B cell (primary cell): ENCODE data around the gene SURF6.

Source experiments
- EZH2 ChIP-seq: IDR thresholded peaks from 2 replicates; pipeline ENCODE4 v1.6.1; 2012; ENCODE audit warnings: borderline replicate concordance, low read depth, mild to moderate bottlenecking, moderate library complexity, low read length; ENCODE audit not compliant: insufficient read depth, poor library complexity, severe bottlenecking
- TF ChIP-seq, protein P1 (sequence below): fragments of 200-600 bp; IDR thresholded peaks from one replicate; pipeline ENCODE4 v1.8.0; 2022; ENCODE audit warnings: antibody characterized with exemption, mild to moderate bottlenecking

DNA sequence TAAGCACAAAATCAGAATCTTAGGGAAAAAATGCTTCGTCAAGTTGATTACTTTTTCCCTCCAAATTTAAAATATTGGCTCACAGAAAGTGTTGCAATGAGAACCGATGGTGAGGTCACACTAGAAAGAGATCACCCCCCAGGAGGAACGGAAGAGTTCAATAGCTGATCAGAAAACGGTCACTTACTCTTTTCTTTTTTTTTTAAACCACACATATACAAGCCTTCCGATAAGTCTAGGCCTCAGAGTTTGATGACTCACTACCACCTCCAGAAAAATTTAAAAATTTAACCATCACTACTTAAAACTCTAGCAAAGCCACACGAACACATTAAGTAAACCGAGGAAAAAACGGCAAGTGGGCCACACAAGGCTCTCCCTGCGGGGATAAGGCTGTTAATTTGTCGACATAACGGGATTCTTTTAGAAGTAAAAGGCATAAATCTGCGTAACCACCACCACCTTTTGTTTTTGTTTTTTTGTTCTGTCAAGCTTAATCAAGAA is 38.7 kb upstream of the SURF6 start:
- TF ChIP-seq, protein P1, sequence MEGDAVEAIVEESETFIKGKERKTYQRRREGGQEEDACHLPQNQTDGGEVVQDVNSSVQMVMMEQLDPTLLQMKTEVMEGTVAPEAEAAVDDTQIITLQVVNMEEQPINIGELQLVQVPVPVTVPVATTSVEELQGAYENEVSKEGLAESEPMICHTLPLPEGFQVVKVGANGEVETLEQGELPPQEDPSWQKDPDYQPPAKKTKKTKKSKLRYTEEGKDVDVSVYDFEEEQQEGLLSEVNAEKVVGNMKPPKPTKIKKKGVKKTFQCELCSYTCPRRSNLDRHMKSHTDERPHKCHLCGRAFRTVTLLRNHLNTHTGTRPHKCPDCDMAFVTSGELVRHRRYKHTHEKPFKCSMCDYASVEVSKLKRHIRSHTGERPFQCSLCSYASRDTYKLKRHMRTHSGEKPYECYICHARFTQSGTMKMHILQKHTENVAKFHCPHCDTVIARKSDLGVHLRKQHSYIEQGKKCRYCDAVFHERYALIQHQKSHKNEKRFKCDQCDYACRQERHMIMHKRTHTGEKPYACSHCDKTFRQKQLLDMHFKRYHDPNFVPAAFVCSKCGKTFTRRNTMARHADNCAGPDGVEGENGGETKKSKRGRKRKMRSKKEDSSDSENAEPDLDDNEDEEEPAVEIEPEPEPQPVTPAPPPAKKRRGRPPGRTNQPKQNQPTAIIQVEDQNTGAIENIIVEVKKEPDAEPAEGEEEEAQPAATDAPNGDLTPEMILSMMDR: no peak
- TF ChIP-seq EZH2: no peak
